ENCODE results near the gene WDR90. TPM values are rescaled to one million over a fixed set of nuclear protein-coding genes. Genes with fewer than 3 reads are reported as not detected.

The WDR90 gene
- total and polyA plus RNA-seq, 3 donors from 2014 or later, result 102 to 195 (median 155) TPM

- intact Hi-C loops (cut with DNase I; ENCODE audit: low total_unique reads), result no loop called here
- H3K27me3 ChIP-seq, result no peaks in the 10 kb centered on the region
- WGBS, 2 donors, result 80 to 87% methylated on average over 8 to 21 of the region's 21 CpGs
- peaks cover 4% of the 10 kb centered on the region for H3K4me1 ChIP-seq
- TF ChIP-seq POLR2A (IDR thresholded peaks at IDR 0.05) (no peak), CTCF (IDR thresholded peaks at IDR 0.05) (no peak)
- H3K27ac ChIP-seq, result no peak overlapping the region
- H3K9me3 ChIP-seq, result no peaks in the 10 kb centered on the region
- no peaks in the 10 kb centered on the region for H3K36me3 ChIP-seq (ENCODE audit: low read depth, missing control alignments)
- H3K4me3 ChIP-seq, result no peak overlapping the region
- no peak for DNase-seq
Measured at GRCh38 chr16:621526-622105, 27.5 kb upstream of the WDR90 start.

- peaks cover 4% of the 10 kb centered on the region for H3K4me1 ChIP-seq
- H3K27me3 ChIP-seq, result no peaks in the 10 kb centered on the region
- 94 to 97% methylated on average over 15 to 17 of the region's 17 CpGs for WGBS, 2 donors
- TF ChIP-seq POLR2A (IDR thresholded peaks at IDR 0.05) (no peak), CTCF (IDR thresholded peaks at IDR 0.05) (no peak)
- H3K9me3 ChIP-seq, result no peaks in the 10 kb centered on the region
- H3K27ac ChIP-seq, result no peak overlapping the region
- no peak for DNase-seq
- no peaks in the 10 kb centered on the region for H3K36me3 ChIP-seq (ENCODE audit: low read depth, missing control alignments)
- intact Hi-C loops (cut with DNase I; ENCODE audit: low total_unique reads), result no loop called here
- no peak overlapping the region for H3K4me3 ChIP-seq
Measured at GRCh38 chr16:622920-623280, 26.3 kb upstream of the WDR90 start.

- H3K4me1 ChIP-seq, result peaks cover 5% of the 10 kb centered on the region
- H3K27ac ChIP-seq, result no peak overlapping the region
- no peak for DNase-seq
- intact Hi-C loops (cut with DNase I; ENCODE audit: low total_unique reads), result no loop called here
- no peaks in the 10 kb centered on the region for H3K27me3 ChIP-seq
- no peaks in the 10 kb centered on the region for H3K36me3 ChIP-seq (ENCODE audit: low read depth, missing control alignments)
- no peaks in the 10 kb centered on the region for H3K9me3 ChIP-seq
- no peak overlapping the region for H3K4me3 ChIP-seq
- WGBS, 2 donors, result 86 to 87% methylated on average over 9 to 10 of the region's 10 CpGs
- TF ChIP-seq CTCF (IDR thresholded peaks at IDR 0.05) (no peak), POLR2A (IDR thresholded peaks at IDR 0.05) (no peak)
Measured at GRCh38 chr16:624526-625070, 24.6 kb upstream of the WDR90 start.

GRCh38 chr16:625117-625976, 23.8 kb upstream of the WDR90 start:
- no peak overlapping the region for H3K27ac ChIP-seq
- no peak overlapping the region for H3K4me3 ChIP-seq
- DNase-seq, result no peak
- H3K36me3 ChIP-seq (ENCODE audit: low read depth, missing control alignments), result no peaks in the 10 kb centered on the region
- intact Hi-C loops (cut with DNase I; ENCODE audit: low total_unique reads), result no loop called here
- H3K4me1 ChIP-seq, result peaks cover 13% of the 10 kb centered on the region
- no peaks in the 10 kb centered on the region for H3K27me3 ChIP-seq
- 93 to 96% methylated on average over 17 to 35 of the region's 37 CpGs for WGBS, 2 donors
- H3K9me3 ChIP-seq, result no peaks in the 10 kb centered on the region
- TF ChIP-seq CTCF (IDR thresholded peaks at IDR 0.05) (no peak), POLR2A (IDR thresholded peaks at IDR 0.05) (no peak)
